Endothelial cell of umbilical vein (primary cell): ENCODE data around the gene CACNA1E.

Experiments used
- GATA2 ChIP-seq: IDR thresholded peaks from 2 replicates; pipeline ENCODE4 v1.7.0; 2011; ENCODE audit warnings: low read depth, mild to moderate bottlenecking, moderate library complexity, mixed read lengths, low read length; ENCODE audit not compliant: insufficient read length, insufficient read depth
- POLR2A ChIP-seq: IDR thresholded peaks from 2 replicates; pipeline ENCODE4 v1.6.1; 2012; ENCODE audit warnings: low read depth, mild to moderate bottlenecking, control low read depth, low read length
- TF ChIP-seq, protein P1 (sequence below): IDR thresholded peaks from 2 replicates; pipeline ENCODE4 v1.6.1; 2011; ENCODE audit not compliant: insufficient read depth, insufficient read length
- TF ChIP-seq, protein P2 (sequence below), 2 donors: IDR thresholded peaks; 1 replicate in 1 of 2; 2 replicates in 1 of 2; pipeline ENCODE4 v1.5.1; 2011; ENCODE audit warnings: low read length in 2 of 2, mild to moderate bottlenecking in 2 of 2, moderate library complexity in 2 of 2, control low read depth in 1 of 2, inconsistent platforms in 1 of 2, low read depth in 1 of 2; ENCODE audit not compliant: insufficient read depth in 1 of 2; ENCODE audit errors: extremely low read depth in 1 of 2

DNA sequence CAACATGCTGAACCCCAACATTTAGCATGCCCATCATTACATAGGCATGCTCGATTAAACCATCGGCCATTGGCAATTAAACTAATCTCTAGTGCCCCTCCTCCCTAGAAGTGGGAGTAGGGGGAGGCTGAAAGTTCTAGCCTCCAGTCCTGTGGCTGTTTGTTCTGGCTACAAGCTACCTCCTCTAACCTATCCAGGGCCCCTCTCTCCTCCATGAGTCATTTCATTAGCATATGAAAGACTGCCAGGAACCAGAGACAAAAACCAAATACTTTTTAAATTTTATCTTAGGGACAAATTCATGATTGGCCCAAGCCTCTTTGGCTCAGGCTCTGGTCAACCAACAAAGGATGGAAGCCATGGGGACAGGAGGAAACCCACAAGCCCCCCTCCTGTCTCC is 231.1 kb downstream of the CACNA1E start:
- TF ChIP-seq, protein P1, sequence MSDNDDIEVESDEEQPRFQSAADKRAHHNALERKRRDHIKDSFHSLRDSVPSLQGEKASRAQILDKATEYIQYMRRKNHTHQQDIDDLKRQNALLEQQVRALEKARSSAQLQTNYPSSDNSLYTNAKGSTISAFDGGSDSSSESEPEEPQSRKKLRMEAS: no peak
- TF ChIP-seq, protein P2, sequence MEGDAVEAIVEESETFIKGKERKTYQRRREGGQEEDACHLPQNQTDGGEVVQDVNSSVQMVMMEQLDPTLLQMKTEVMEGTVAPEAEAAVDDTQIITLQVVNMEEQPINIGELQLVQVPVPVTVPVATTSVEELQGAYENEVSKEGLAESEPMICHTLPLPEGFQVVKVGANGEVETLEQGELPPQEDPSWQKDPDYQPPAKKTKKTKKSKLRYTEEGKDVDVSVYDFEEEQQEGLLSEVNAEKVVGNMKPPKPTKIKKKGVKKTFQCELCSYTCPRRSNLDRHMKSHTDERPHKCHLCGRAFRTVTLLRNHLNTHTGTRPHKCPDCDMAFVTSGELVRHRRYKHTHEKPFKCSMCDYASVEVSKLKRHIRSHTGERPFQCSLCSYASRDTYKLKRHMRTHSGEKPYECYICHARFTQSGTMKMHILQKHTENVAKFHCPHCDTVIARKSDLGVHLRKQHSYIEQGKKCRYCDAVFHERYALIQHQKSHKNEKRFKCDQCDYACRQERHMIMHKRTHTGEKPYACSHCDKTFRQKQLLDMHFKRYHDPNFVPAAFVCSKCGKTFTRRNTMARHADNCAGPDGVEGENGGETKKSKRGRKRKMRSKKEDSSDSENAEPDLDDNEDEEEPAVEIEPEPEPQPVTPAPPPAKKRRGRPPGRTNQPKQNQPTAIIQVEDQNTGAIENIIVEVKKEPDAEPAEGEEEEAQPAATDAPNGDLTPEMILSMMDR (IDR thresholded peaks at IDR 0.05; ENCODE audit: extremely low read depth in 1 of 2, insufficient read depth in 1 of 2, low read depth in 1 of 2, low read length in 2 of 2): no peak
- no peak for TF ChIP-seq POLR2A
- TF ChIP-seq GATA2: no peak
